ENCODE measurements around the gene PALLD. TPM values are rescaled to one million over a fixed set of nuclear protein-coding genes. Genes with fewer than 3 reads are reported as not detected.
"Not testable (repeated sequence)": the region's sequence is repeated elsewhere in the genome, so short reads cannot be mapped to it uniquely, and the experiment has no call there.

PALLD gene
- total and polyA plus RNA-seq, 7 donors: 40.7 to 1,991 (median 1,233) TPM

DNA sequence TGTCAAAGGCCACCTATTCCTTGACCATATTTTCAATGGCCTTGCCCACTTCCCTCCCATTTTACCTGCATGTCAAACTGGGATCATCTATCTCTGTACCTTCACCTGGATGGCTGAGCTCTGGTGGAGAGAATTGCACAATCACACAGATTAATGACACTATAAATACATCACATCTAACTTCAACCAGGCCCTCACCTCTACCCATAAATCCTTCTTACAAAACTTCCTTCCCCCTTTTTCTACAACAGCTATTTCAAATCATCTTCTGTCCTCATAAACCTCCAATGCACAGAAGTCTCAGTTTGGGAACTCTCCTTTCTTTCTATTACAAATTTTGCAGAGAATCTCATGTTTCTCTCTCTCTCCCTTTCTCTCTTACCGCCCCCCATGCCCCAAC lies 9.2 kb downstream of the PALLD start:
- no peak overlapping the region for H3K27ac ChIP-seq
- 66 to 80% methylated on average over 1 of the region's 1 CpG for WGBS, 2 donors
- intact Hi-C loops (cut with DNase I): no loop called here
- no peaks in the 10 kb centered on the region for H3K4me1 ChIP-seq
- TF ChIP-seq CTCF (IDR thresholded peaks at IDR 0.05) (no peak), POLR2A (IDR thresholded peaks at IDR 0.05) (no peak), POLR2AphosphoS5 (IDR thresholded peaks at IDR 0.05) (no peak), EP300 (IDR thresholded peaks at IDR 0.05) (no peak)
- H3K27me3 ChIP-seq: no peaks in the 10 kb centered on the region
- no peaks in the 10 kb centered on the region for H3K9me3 ChIP-seq
- no peaks in the 10 kb centered on the region for H3K36me3 ChIP-seq
- no peak for DNase-seq
- no peak overlapping the region for H3K4me3 ChIP-seq

- DNase-seq: no peak
- intact Hi-C loops (cut with DNase I): no loop called here
- TF ChIP-seq POLR2A (IDR thresholded peaks at IDR 0.05): no peak
- TF ChIP-seq POLR2AphosphoS5 (IDR thresholded peaks at IDR 0.05): no peak
- TF ChIP-seq CTCF (IDR thresholded peaks at IDR 0.05): no peak
- no peak for TF ChIP-seq EP300 (IDR thresholded peaks at IDR 0.05)
These were observed 10.4 kb downstream of the PALLD start for GRCh38 chr4:168507178-168507815.

DNA sequence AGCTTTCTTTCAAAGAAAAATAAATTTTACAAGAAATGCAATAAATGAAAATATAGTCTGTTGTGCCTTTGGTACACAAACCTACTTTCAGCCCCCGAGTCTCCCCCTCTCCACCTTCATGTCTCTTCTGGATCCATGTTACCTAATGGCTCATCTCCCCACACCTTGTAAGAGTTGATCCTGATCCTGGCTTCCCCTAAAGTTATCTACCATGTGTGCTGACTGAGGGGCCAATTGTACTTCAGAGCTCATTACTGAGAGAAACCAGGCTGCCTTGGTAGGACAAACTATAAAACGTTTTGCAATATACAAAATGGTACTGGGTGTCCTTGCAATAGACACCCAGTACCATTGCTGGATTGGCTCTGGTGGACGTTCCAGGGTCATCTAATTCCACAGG lies 11.8 kb downstream of the PALLD start:
- no peak overlapping the region for H3K27ac ChIP-seq
- DNase-seq: no peak
- no peaks in the 10 kb centered on the region for H3K9me3 ChIP-seq
- no peak overlapping the region for H3K4me3 ChIP-seq
- no peaks in the 10 kb centered on the region for H3K36me3 ChIP-seq
- TF ChIP-seq POLR2A (IDR thresholded peaks at IDR 0.05) (no peak), CTCF (IDR thresholded peaks at IDR 0.05) (no peak), POLR2AphosphoS5 (IDR thresholded peaks at IDR 0.05) (no peak), EP300 (IDR thresholded peaks at IDR 0.05) (no peak)
- intact Hi-C loops (cut with DNase I): no loop called here
- no peaks in the 10 kb centered on the region for H3K27me3 ChIP-seq
- 79 to 91% methylated on average over 3 of the region's 3 CpGs for WGBS, 2 donors
- H3K4me1 ChIP-seq: no peaks in the 10 kb centered on the region

More at GRCh38 chr4:168507178-168507815, 10.4 kb downstream of the PALLD start:
- Histone ChIP-seq H3K4me3 (no peak overlapping the region), H3K36me3 (no peaks in the 10 kb centered on the region), H3K27ac (no peak overlapping the region), H3K4me1 (no peaks in the 10 kb centered on the region), H3K9me3 (no peaks in the 10 kb centered on the region), H3K27me3 (no peaks in the 10 kb centered on the region)
- WGBS, 2 donors: 80 to 85% methylated on average over 7 of the region's 7 CpGs

DNA sequence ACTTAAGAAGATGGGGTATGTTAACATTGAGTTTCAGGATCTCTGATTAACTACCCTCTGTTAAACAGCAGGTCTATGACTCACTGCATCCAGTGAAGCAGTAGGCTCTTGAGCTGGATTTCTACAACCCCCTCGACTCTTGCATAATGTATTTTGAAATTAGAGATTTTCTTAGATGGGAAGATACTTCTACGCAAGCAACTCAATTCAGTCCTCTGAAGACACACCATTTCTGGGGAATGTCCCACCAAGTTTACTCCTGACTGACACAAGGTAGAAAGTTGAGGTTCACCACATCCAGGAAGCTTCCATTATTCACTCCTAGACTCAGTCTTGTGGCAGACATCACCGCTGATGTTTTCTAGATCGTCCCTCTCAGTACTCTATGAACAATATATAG lies 12.9 kb downstream of the PALLD start:
- Histone ChIP-seq H3K27ac (no peak overlapping the region), H3K4me1 (no peaks in the 10 kb centered on the region), H3K36me3 (no peaks in the 10 kb centered on the region), H3K4me3 (no peak overlapping the region), H3K9me3 (no peaks in the 10 kb centered on the region), H3K27me3 (no peaks in the 10 kb centered on the region)
- no peak for TF ChIP-seq POLR2A (IDR thresholded peaks at IDR 0.05)
- intact Hi-C loops (cut with DNase I): loop anchor here (10.0 kb wide), 1 partner anchor 415 kb away; no protein-coding TSS in a partner anchor
- DNase-seq: no peak
- WGBS, 2 donors: 79 to 88% methylated on average over 4 of the region's 4 CpGs

GRCh38 chr4:168511780-168512489 lies 15.1 kb downstream of the PALLD start:
- no peak overlapping the region for H3K27ac ChIP-seq
- no peaks in the 10 kb centered on the region for H3K4me1 ChIP-seq
- H3K4me3 ChIP-seq: no peak overlapping the region
- DNase-seq: no peak
- H3K27me3 ChIP-seq: no peaks in the 10 kb centered on the region
- intact Hi-C loops (cut with DNase I): loop anchor here (10.0 kb wide), 1 partner anchor 413 kb away; no protein-coding TSS in a partner anchor
- H3K36me3 ChIP-seq: no peaks in the 10 kb centered on the region
- no peaks in the 10 kb centered on the region for H3K9me3 ChIP-seq
- WGBS, 2 donors: 83 to 90% methylated on average over 13 of the region's 13 CpGs
- TF ChIP-seq EP300 (IDR thresholded peaks at IDR 0.05): no peak
- TF ChIP-seq CTCF (IDR thresholded peaks at IDR 0.05): no peak
- no peak for TF ChIP-seq POLR2AphosphoS5 (IDR thresholded peaks at IDR 0.05)
- no peak for TF ChIP-seq POLR2A (IDR thresholded peaks at IDR 0.05)

DNA sequence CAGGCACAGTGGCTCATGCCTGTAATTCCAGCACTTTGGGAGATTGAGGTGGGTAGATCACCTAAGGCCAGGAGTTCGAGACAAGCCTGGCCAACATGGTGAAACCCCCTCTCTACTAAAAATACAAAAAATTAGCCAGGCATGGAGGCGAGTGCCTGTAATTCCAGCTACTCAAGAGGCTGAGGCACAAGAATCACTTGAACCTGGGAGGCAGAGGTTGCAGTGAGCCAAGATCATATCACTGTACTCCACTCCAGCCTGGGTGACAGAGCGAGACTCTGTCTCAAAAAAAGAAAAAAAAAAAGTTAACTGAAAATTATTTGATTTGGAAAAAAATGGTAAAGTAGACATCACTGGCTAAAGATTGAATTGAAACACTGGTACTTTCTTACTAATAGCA lies 17.0 kb downstream of the PALLD start:
- 92% methylated on average over 3 of the region's 3 CpGs for WGBS, 2 donors
- intact Hi-C loops (cut with DNase I): loop anchor here (10.0 kb wide), 1 partner anchor 411 kb away; no protein-coding TSS in a partner anchor

More for the DNA sequence above, 17.0 kb downstream of the PALLD start:
- not testable (repeated sequence) for H3K27ac ChIP-seq, DNase-seq, H3K27me3 ChIP-seq, H3K4me3 ChIP-seq, H3K4me1 ChIP-seq, H3K9me3 ChIP-seq, H3K36me3 ChIP-seq

Data from sigmoid colon (tissue), 7 donors.